ENCODE measurements around the gene RBM6. TPM values are rescaled to one million over a fixed set of nuclear protein-coding genes. Genes with fewer than 3 reads are reported as not detected.

The RBM6 gene
- total and polyA plus RNA-seq, 7 experiments from 2014 or later: 29.6 to 208 (median 149) TPM

DNA sequence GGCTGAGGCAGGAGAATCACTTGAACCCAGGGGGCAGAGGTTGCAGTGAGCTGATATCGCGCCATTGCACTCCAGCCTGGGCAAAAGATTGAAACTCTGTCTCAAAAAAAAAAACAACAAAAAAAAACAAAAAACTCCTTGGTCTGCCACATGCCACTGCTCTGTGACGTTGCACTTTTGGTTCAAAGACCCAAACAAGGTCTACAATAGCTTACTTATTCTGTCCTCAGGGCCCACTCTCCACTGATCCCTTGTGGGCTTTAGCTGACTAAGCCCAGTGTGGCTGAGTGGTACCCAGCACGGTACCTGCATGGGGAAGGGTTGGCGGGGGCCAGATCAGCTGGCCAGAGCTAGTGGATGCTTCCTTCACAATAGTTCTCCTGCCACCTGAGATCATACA is 12.2 kb upstream of the RBM6 start:
- no peak overlapping the region for H3K27ac ChIP-seq (ENCODE audit: low read depth, low read length)
- H3K36me3 ChIP-seq (ENCODE audit: control insufficient read depth in 2 of 3, insufficient read depth in 3 of 3, low read length in 3 of 3): peaks cover 0 to 11% (median 0%) of the 10 kb centered on the region in 3 experiments
- H3K9me3 Mint-ChIP-seq: no peaks in the 10 kb centered on the region
- peaks cover 6 to 13% of the 10 kb centered on the region in 2 donors for H3K4me1 ChIP-seq (ENCODE audit: control insufficient read depth in 2 of 2, insufficient read depth in 2 of 2, low read length in 2 of 2)
- peaks cover 6 to 36% (median 31%) of the 10 kb centered on the region in 7 donors for H3K4me1 Mint-ChIP-seq
- ChIA-PET CTCF (interaction anchor here (0.9 kb wide), 1 partner anchor 12 kb away, joined by 3 read pairs; the partner anchor contains the start of gene RBM6), POLR2A (interaction anchor here (1.0 kb wide), 1 partner anchor 21 kb away, joined by 3 read pairs; no protein-coding TSS in a partner anchor)
- no peaks in the 10 kb centered on the region for H3K27me3 Mint-ChIP-seq
- peak overlapping the region in 1 of 9 donors; percentile 86 for H3K27ac Mint-ChIP-seq
- H3K4me3 Mint-ChIP-seq: peak overlapping the region in 2 of 10 donors; percentile 86 to 87
- ATAC-seq (no peak), DNase-seq (no peak)
- H3K36me3 Mint-ChIP-seq: peaks cover 0 to 10% (median 1%) of the 10 kb centered on the region in 5 donors
- no peaks in the 10 kb centered on the region for H3K27me3 ChIP-seq (ENCODE audit: control insufficient read depth in 2 of 2, insufficient read depth in 2 of 2, low read length in 2 of 2)
- intact Hi-C loops (cut with micrococcal nuclease): loop anchor here (2.0 to 5.0 kb wide), 4 partner anchors 71 to 255 kb away; partner anchors contain the start of genes APEH (in 1 of the 2), GMPPB (in 1 of the 2), RBM5 (in 1 of the 2) and TRAIP (in 1 of the 2)
- H3K9me3 ChIP-seq (ENCODE audit: control insufficient read depth in 2 of 3, low read length in 3 of 3): no peaks in the 10 kb centered on the region
- H3K4me3 ChIP-seq (ENCODE audit: low read length): no peak overlapping the region

DNA sequence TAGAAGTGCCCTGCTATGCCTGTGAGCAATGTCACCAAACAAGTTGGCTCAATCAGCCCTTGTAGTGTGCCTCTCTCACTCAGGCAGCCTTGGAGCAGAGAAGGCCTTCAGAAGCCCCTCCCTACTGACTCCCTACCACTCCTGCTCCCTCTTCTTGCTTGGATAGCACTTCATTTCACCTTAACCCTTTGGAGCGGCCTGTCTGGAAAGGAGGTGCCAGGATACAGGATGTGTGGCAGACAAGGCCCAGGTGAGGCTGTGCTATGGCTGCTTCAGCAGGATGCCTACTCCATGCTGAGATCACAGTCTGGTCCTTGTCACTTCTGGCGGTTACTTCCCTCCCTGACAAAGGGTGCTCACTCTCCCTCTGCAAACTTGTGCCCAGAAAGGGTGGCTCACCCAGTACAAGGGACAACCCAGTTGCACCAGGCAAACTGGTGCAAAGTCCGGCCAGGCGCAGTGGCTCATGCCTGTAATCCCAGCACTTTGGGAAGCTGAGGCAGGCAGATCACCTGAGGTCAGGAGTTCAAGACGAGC is 11.4 kb upstream of the RBM6 start:
- Histone ChIP-seq H3K9me3 (ENCODE audit: control insufficient read depth in 2 of 3, low read length in 3 of 3) (no peaks in the 10 kb centered on the region), H3K36me3 (ENCODE audit: control insufficient read depth in 2 of 3, insufficient read depth in 3 of 3, low read length in 3 of 3) (peaks cover 0 to 11% (median 0%) of the 10 kb centered on the region in 3 experiments), H3K4me1 (ENCODE audit: control insufficient read depth in 2 of 2, insufficient read depth in 2 of 2, low read length in 2 of 2) (peaks cover 6 to 13% of the 10 kb centered on the region in 2 donors), H3K27ac (ENCODE audit: low read depth, low read length) (no peak overlapping the region), H3K4me3 (ENCODE audit: low read length) (no peak overlapping the region), H3K27me3 (ENCODE audit: control insufficient read depth in 2 of 2, insufficient read depth in 2 of 2, low read length in 2 of 2) (no peaks in the 10 kb centered on the region)
- no peak for ATAC-seq
- ChIA-PET CTCF (interaction anchor here (0.9 kb wide), 1 partner anchor 12 kb away, joined by 3 read pairs; the partner anchor contains the start of gene RBM6), POLR2A (interaction anchor here (1.4 kb wide), 1 partner anchor 11 kb away, joined by 17 read pairs; the partner anchor contains the start of gene RBM6)
- Mint-ChIP-seq H3K27ac (peak overlapping the region in 8 of 9 donors; percentile 24 to 92 (median 86)), H3K36me3 (peaks cover 0 to 10% (median 1%) of the 10 kb centered on the region in 5 donors), H3K9me3 (no peaks in the 10 kb centered on the region), H3K4me1 (peaks cover 6 to 36% (median 31%) of the 10 kb centered on the region in 7 donors), H3K27me3 (no peaks in the 10 kb centered on the region), H3K4me3 (peak overlapping the region; percentile 82 to 90 (median 86))
- DNase-seq: no peak
- intact Hi-C loops (cut with micrococcal nuclease): loop anchor here (1.0 to 5.0 kb wide), 10 partner anchors 11 to 256 kb away; partner anchors contain the start of genes TRAIP (in 2 of the 2), APEH (in 1 of the 2), GMPPB (in 1 of the 2) and MST1 (in 1 of the 2)

DNA sequence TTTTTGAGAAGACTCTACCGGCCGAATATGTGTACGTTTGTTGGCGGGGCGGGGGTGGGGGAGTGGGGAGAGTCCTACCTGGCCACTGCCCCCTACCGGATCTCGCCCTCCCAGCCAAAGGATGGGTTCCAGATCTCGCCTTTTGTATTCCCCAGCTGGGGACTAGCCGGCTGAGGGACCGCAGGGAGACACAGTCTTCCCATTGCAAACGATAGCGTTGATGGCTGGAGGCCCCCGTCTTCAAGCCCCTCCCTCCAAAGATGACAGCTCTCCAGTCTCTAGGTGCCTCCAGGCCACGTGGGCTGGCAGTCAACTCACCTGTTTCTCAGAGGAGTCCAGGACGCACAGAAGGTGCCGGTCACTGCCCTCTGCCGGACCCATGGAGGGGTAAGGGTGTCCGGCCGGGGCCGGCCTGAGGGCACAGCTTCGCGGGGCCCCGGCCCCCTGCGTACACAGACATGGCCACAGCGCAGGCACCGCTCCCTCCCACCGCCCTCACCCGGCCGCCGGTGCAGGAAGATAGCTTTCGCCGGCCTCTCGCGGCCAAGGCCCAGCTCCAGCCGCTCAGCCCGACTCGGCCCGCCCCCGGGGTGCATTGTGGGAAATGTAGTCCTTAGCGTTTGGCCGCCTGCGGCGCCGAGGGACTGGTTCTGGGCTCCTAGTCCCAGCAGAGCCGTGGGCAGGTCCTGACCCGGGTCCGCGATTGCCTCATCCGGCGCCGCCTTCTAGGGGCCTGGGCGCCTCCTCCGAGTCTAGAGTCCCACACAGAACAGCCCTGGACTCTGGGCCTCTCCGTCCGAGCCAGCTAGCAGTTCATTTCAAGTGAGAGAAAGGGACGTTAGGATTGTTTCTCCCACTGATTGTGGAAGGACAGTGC is 10.4 kb upstream of the RBM6 start, which contains the start of gene MON1A:
Gene MON1A, minus strand, starts transcription at position 521 of the 877 bp plus-strand sequence. CDS start 16,465 bp downstream, outside the sequence.
- Mint-ChIP-seq H3K36me3 (peaks cover 0 to 5% (median 0%) of the 10 kb centered on the region in 5 donors), H3K27me3 (no peaks in the 10 kb centered on the region), H3K4me1 (peaks cover 6 to 36% (median 31%) of the 10 kb centered on the region in 7 donors), H3K4me3 (peak within 1 kb of the TSS; percentile 82 to 90 (median 86)), H3K9me3 (no peaks in the 10 kb centered on the region), H3K27ac (peak within 1 kb of the TSS; percentile 78 to 92 (median 88))
- peak within 1 kb of the TSS; percentile 91 for H3K27ac ChIP-seq (ENCODE audit: low read depth, low read length)
- intact Hi-C loops (cut with micrococcal nuclease): loop anchor here (1.0 to 10.0 kb wide), 11 partner anchors 10 to 425 kb away; partner anchors contain the start of genes TRAIP (in 2 of the 2), APEH (in 1 of the 2), CYB561D2 (in 1 of the 2) and GMPPB (in 1 of the 2)
- peak; percentile 65 to 94 (median 74) for DNase-seq
- peaks cover 0 to 6% (median 0%) of the 10 kb centered on the region in 3 experiments for H3K36me3 ChIP-seq (ENCODE audit: control insufficient read depth in 2 of 3, insufficient read depth in 3 of 3, low read length in 3 of 3)
- ATAC-seq: peak; percentile 97
- peak within 1 kb of the TSS; percentile 92 for H3K4me3 ChIP-seq (ENCODE audit: low read length)
- H3K9me3 ChIP-seq (ENCODE audit: control insufficient read depth in 2 of 3, low read length in 3 of 3): no peaks in the 10 kb centered on the region
- CTCF ChIA-PET: interaction anchor here (0.5 to 0.9 kb wide), 2 partner anchors 127 to 801 kb away, joined by 3 to 4 read pairs; no protein-coding TSS in a partner anchor
- H3K4me1 ChIP-seq (ENCODE audit: control insufficient read depth in 2 of 2, insufficient read depth in 2 of 2, low read length in 2 of 2): peaks cover 6 to 13% of the 10 kb centered on the region in 2 donors
- H3K27me3 ChIP-seq (ENCODE audit: control insufficient read depth in 2 of 2, insufficient read depth in 2 of 2, low read length in 2 of 2): no peaks in the 10 kb centered on the region
- POLR2A ChIA-PET: interaction anchor here (1.3 to 1.5 kb wide), 3 partner anchors 10 to 127 kb away, joined by 3 to 17 read pairs (median 3); partner anchors contain the start of genes INKA1 and RBM6

DNA sequence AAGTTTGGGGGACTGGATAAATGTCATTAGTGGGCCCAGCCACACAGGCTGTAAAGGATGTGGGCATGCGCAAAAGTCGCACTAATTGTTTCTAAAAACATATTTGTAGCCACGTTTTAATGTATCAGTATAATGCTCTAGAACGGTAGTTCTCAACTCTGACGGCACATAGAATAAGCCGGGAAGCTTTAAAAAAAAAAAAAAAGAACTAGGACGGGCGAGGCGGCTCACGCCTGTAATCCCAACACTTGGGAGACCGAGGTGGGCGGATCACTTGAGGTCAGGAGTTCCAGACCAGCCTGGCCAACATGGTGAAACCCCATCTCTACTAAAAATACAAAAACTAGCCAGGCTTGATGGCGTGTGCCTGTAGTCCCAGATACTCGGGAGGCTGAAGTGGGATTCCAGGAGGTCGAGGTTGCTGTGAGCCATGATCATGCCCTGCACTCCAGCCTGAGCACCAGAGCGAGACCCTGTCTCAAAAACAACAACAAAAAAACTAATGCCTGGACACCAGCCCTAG is 9.7 kb upstream of the RBM6 start:
- intact Hi-C loops (cut with micrococcal nuclease): loop anchor here in 1 of 2 donors (10.0 kb wide), 1 partner anchor 425 kb away; the partner anchor contains the start of genes CYB561D2, NPRL2 and TMEM115
- peaks cover 0 to 6% (median 0%) of the 10 kb centered on the region in 3 experiments for H3K36me3 ChIP-seq (ENCODE audit: control insufficient read depth in 2 of 3, insufficient read depth in 3 of 3, low read length in 3 of 3)
- no peaks in the 10 kb centered on the region for H3K9me3 ChIP-seq (ENCODE audit: control insufficient read depth in 2 of 3, low read length in 3 of 3)
- Mint-ChIP-seq H3K36me3 (peaks cover 0 to 5% (median 0%) of the 10 kb centered on the region in 5 donors), H3K27me3 (no peaks in the 10 kb centered on the region), H3K9me3 (no peaks in the 10 kb centered on the region), H3K4me1 (peaks cover 6 to 36% (median 31%) of the 10 kb centered on the region in 7 donors), H3K27ac (peak overlapping the region; percentile 78 to 92 (median 88)), H3K4me3 (peak overlapping the region; percentile 82 to 90 (median 86))
- DNase-seq: no peak
- H3K27me3 ChIP-seq (ENCODE audit: control insufficient read depth in 2 of 2, insufficient read depth in 2 of 2, low read length in 2 of 2): no peaks in the 10 kb centered on the region
- ChIA-PET POLR2A (interaction anchor here (1.3 to 1.9 kb wide), 4 partner anchors 10 to 128 kb away, joined by 3 to 17 read pairs (median 6); partner anchors contain the start of genes INKA1 and RBM6), CTCF (no interaction called here)
- ATAC-seq: no peak
- H3K4me1 ChIP-seq (ENCODE audit: control insufficient read depth in 2 of 2, insufficient read depth in 2 of 2, low read length in 2 of 2): peaks cover 6 to 13% of the 10 kb centered on the region in 2 donors
- H3K27ac ChIP-seq (ENCODE audit: low read depth, low read length): peak overlapping the region; percentile 91
- peak overlapping the region; percentile 92 for H3K4me3 ChIP-seq (ENCODE audit: low read length)

DNA sequence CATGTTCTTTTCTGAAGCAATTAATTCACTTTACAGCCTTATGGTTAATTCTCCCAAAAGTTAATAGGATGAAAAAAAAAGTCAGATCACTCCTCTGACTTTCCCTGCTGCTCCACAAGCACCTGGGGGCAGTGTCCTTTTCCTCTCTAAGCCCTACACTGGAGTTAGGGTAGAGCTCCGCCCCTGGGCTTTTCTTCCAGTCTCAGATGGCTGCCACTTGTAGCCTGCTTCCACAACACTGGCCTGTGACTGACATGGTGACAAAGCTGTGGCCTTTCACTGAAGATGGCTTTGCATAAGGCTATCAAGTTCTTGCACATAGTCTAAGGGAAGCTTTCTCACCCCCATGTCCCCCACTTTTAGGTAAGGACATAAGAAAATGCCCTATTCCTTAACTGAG is 9.0 kb upstream of the RBM6 start:
- ChIA-PET POLR2A (interaction anchor here (0.5 to 1.9 kb wide), 6 partner anchors 9 to 1855 kb away, joined by 3 to 9 read pairs (median 4); partner anchors contain the start of genes DCAF1, INKA1 and RBM6), CTCF (interaction anchor here (0.6 kb wide), 2 partner anchors 35 to 798 kb away, joined by 3 to 5 read pairs; no protein-coding TSS in a partner anchor)
- Mint-ChIP-seq H3K4me1 (peaks cover 6 to 34% (median 28%) of the 10 kb centered on the region in 7 donors), H3K9me3 (no peaks in the 10 kb centered on the region), H3K4me3 (peak overlapping the region in 8 of 10 donors; percentile 0 to 67 (median 54)), H3K27ac (peak overlapping the region in 8 of 9 donors; percentile 34 to 87 (median 72)), H3K27me3 (no peaks in the 10 kb centered on the region), H3K36me3 (peaks cover 0 to 2% (median 0%) of the 10 kb centered on the region in 5 donors)
- Histone ChIP-seq H3K27me3 (ENCODE audit: control insufficient read depth in 2 of 2, insufficient read depth in 2 of 2, low read length in 2 of 2) (no peaks in the 10 kb centered on the region), H3K4me1 (ENCODE audit: control insufficient read depth in 2 of 2, insufficient read depth in 2 of 2, low read length in 2 of 2) (peaks cover 6 to 13% of the 10 kb centered on the region in 2 donors), H3K36me3 (ENCODE audit: control insufficient read depth in 2 of 3, insufficient read depth in 3 of 3, low read length in 3 of 3) (peaks cover 0 to 6% (median 0%) of the 10 kb centered on the region in 3 experiments), H3K27ac (ENCODE audit: low read depth, low read length) (no peak overlapping the region), H3K4me3 (ENCODE audit: low read length) (no peak overlapping the region), H3K9me3 (ENCODE audit: control insufficient read depth in 2 of 3, low read length in 3 of 3) (no peaks in the 10 kb centered on the region)
- ATAC-seq: no peak
- intact Hi-C loops (cut with micrococcal nuclease): loop anchor here in 1 of 2 donors (10.0 kb wide), 1 partner anchor 424 kb away; the partner anchor contains the start of genes CYB561D2, NPRL2 and TMEM115
- no peak for DNase-seq
